GM21381 (cell line): Measurements from ENCODE around the gene UEVLD.
"Not testable (repeated sequence)": the region's sequence is repeated elsewhere in the genome, so short reads cannot be mapped to it uniquely, and the experiment has no call there.

Source experiments
- ATAC-seq: cut with Tn5 transposase; IDR thresholded peaks from one replicate; pipeline ENCODE4 v1.9.1; 2021; ENCODE audit warnings: mild to moderate bottlenecking, moderate library complexity; ENCODE audit not compliant: unreplicated experiment

Gene UEVLD

DNA sequence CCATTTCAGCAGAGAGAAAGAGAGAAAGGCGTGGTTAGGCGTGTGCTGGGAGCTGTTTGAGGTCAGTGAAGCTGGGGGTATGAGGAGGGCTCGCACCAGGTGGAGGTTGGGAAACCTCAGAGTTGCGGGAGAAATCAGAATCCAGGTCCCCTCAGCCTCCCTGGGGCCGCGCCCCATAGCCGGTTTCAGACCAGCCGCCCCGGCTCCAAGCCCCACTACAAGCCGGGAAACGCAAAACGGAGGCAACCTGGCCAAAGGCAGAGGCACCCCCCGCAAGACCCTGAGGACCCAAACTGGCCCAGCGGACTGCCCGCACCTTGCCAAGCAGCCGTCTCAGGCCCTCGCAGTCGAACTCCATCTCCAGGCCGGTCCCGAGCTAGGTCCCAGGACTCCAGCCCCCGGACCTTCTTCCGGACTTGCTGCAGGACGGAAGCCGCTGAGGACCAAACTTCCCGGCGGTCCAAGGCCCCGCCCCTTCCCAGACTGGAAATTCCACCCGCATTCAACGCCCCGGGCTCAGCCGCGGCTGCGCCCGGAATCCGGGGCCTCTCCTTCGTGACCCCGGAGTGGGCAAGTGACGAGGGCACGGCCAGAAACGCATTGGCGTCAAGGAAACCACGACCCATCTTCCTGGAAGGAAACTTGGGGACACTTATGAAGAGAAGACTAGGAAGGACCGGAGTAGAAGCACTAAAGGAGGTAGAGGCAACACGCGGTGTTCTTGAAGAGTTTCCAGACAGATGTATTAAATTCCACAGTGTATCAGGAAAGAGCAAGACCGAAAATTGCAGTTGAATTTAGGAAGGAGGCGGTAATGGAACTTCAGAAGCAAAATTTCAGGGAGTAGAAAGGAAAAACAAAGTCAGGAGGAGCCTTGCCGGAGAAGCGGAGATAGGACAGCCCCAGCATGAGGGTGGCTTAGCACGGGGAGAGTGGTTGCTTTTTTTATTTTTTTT, at the start of gene UEVLD:
Gene UEVLD, minus strand, starts transcription at position 438 of the 956 bp plus-strand sequence. Its CDS starts 80 bp downstream, at position 358.
- ATAC-seq, result peak; percentile 72

- peak; percentile 93 for ATAC-seq
Measured at GRCh38 chr11:18634140-18635032, 45.9 kb upstream of the UEVLD start, which contains the start of gene SPTY2D1. Gene SPTY2D1 (minus strand): TSS chr11:18634342. CDS start chr11:18634257, 85 bp downstream.

DNA sequence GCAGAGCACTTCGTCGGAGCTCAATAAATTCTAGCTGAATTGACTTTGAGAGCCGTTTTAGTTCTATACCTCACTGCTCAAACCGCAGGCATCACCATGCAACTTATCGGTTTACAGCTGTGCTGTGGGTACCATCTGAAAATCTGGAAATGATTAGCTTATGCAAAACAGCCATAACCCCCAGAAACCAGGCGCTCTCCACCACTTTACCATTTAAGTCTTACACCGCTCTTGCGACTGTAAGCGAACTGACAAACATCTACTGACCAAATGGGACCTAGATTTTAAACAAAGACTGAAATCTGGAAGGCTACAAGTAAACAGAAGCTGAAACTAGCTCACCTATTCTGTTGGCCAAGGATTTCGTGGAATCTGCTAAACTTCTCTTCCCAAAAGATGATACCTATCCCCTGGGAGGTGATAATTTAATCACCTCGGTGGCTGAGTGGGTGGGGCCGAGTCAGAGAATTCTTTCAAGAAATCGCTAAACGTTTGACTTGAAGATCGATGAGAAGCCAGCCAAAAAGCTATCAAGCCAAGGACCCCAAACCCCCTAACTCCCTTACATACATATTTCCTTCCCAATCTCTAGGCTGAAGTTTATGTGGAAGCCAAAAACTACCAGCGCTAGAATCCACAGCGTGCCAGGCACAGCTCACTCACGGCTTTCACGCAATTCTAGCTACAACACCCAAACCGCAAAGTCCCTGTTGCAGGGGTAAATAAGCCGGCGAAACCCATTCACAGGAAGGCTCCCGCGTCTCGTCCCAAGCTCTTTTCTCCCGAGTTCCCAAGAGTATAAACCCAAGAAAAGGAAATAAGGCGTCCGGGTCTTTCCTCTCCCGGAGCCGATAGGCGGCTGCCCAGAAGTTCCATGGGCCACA, 45.0 kb upstream of the UEVLD start:
- peak; percentile 59 for ATAC-seq

GRCh38 chr11:18632841-18633240, 44.3 kb upstream of the UEVLD start:
- no peak for ATAC-seq

GRCh38 chr11:18624161-18624560, 35.6 kb upstream of the UEVLD start:
- ATAC-seq, result no peak

- no peak for ATAC-seq
Measured at GRCh38 chr11:18623707-18624106, 35.2 kb upstream of the UEVLD start.

GRCh38 chr11:18618342-18619025, 29.9 kb upstream of the UEVLD start:
- ATAC-seq, result no peak

DNA sequence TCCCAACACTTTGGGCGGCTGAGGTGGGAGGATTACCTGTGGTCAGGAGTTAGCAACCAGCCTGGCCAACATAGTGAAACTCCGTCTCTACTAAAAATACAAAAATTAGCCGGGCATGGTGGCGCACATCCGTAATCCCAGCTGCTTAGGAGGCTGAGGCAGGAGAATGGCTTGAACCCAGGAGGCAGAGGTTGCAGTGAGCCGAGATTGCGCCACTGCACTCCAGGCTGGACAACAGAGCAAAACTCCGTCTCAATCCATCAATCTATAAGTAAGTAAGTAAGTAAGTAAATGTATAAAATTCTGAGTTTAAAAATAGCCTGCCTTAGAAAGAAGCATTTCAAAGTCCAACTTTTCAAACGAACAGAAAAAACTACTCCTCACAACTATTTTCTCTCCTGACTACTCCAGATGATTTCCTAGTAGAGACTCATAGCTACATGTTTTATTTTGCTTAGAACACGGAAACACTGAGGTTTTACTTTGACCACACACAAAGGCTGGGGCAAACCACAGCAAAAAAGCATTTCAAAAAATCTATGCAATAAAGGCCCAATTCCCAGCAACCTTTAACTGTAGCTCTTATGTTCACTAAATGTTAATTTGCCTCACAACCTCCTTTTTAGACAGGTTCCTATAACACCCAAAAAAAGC, 29.3 kb upstream of the UEVLD start:
- peak; percentile 41 for ATAC-seq

GRCh38 chr11:18615628-18616392, 27.3 kb upstream of the UEVLD start:
- peak; percentile 81 for ATAC-seq

GRCh38 chr11:18614667-18615066, 26.1 kb upstream of the UEVLD start:
- no peak for ATAC-seq

GRCh38 chr11:18612394-18612793, 23.9 kb upstream of the UEVLD start:
- ATAC-seq, result no peak

- no peak for ATAC-seq
Measured at GRCh38 chr11:18611196-18611595, 22.7 kb upstream of the UEVLD start.

- no peak for ATAC-seq
Measured at GRCh38 chr11:18608376-18608775, 19.8 kb upstream of the UEVLD start.

- no peak for ATAC-seq
Measured at GRCh38 chr11:18600915-18601569, 12.5 kb upstream of the UEVLD start.

DNA sequence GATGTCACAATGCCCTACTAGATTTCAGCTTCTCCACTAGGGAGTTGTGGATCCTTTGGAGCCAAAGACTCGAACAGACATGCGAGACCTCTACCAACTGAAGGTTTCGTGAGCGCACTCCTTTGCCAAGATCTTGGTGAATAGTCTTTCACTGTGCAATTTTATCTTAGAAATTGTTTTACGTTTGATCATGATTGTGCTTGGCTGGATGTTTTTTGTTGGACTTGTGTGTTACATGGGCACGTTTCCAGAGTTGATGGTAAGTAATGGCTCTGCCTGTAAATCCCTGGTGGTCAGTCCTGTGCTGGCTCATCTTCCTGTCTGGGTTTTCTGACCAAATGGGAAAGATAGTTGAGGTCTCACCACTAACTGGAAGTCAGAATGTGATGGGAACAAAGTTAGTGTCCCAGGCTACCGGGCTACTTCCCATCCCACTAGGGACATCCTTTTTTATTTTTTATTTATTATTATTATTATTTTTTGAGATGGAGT, 11.3 kb upstream of the UEVLD start, which contains the start of gene MISFA:
Gene MISFA, plus strand, starts transcription at position 51 of the 492 bp plus-strand sequence. Its CDS starts 140 bp downstream, at position 191.
- no peak for ATAC-seq

DNA sequence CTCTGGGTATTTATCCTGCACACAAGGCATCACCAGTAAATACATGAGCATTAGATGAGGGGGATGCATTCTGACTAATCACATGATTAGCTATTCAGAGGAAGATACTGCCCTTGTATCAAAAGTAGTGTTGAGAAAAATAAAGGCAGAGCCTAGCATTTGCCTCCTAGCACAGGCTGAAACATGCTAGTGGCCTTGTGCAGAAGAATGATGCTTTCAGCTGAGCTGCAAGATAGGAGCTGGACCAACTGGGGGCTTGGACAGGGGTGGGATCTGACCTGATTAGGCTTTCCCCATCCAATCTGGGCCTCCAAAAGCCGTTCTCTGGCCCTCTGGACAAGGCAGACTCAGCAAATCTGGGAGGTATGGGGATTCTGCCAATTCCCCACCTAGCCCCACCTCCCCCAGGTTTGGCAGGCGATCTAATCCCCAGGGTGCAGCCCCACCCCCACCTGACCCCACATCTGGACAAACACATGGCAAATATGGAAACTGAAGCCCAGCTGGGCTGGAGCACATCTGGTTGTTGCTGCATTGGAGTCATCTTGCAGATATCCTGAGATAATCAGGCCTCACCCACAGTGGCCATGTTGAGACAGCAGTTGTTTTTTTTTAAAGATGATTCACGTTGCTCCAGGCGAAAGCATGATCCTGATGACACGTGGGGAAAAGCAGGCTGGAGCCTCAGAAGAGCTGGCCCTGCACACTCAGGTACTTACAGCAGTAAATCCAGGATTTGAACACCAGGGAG, 6.6 kb upstream of the UEVLD start:
- no peak for ATAC-seq

DNA sequence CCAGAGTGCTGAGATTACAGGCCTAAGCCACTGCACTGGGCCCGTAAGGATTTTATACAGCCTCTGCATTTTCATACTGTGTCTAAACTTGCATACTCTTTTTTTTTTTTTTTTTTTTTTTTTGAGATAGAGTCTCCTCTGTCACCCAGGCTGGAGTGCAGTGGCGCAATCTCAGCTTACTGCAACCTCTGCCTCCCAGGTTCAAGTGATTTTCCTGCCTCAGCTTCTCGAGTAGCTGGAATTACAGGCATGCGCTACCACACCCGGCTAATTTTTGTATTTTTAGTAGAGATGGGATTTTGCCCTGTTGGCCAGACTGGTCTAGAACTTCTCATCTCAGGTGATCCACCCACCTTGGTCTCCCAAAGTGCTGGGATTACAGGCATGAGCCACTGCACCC, 5.6 kb upstream of the UEVLD start:
- ATAC-seq, result not testable (repeated sequence)
